HepG2 (cell line): Measurements from ENCODE around the gene RNF8.

Experiments used
- CAMTA2 ChIP-seq: sonication (generic); formaldehyde crosslinking; IDR thresholded peaks from 2 replicates; pipeline ENCODE4 v1.4.0; 2020; ENCODE audit warnings: mild to moderate bottlenecking, missing genetic modification reagents, borderline replicate concordance
- CHD2 ChIP-seq: IDR thresholded peaks from 2 replicates; pipeline ENCODE4 v1.6.1; 2011; ENCODE audit warnings: low read depth, low read length, improper control_type of control experiment
- CTCF ChIP-seq: sonication (generic); formaldehyde crosslinking; IDR thresholded peaks from 2 replicates; pipeline ENCODE4 v1.5.0; 2020; ENCODE audit warnings: mild to moderate bottlenecking, missing genetic modification reagents, moderate library complexity
- EP300 ChIP-seq, 3 experiments: sonication (generic) in 1 of 3; formaldehyde crosslinking in 1 of 3; IDR thresholded peaks; 2 replicates each; pipeline versions ENCODE4 v1.5.1 to v1.6.1; 2011 to 2020; ENCODE audit warnings: low read depth in 2 of 3, low read length in 2 of 3, borderline replicate concordance in 1 of 3, improper control_type of control experiment in 1 of 3, mild to moderate bottlenecking in 1 of 3, missing genetic modification reagents in 1 of 3, moderate library complexity in 1 of 3
- POLR2A ChIP-seq, 2 experiments: IDR thresholded peaks; 2 replicates each; pipeline ENCODE4 v1.6.1; 2011; ENCODE audit warnings: low read depth in 2 of 2, low read length in 2 of 2, mild to moderate bottlenecking in 1 of 2, moderate library complexity in 1 of 2; ENCODE audit not compliant: insufficient read depth in 1 of 2
- REST ChIP-seq, 2 experiments: IDR thresholded peaks; 2 replicates each; pipeline ENCODE4 v1.6.1; 2011 to 2012; ENCODE audit warnings: low read length in 2 of 2, borderline replicate concordance in 1 of 2, low read depth in 1 of 2, mild to moderate bottlenecking in 1 of 2, moderate library complexity in 1 of 2
- SP1 ChIP-seq, 2 experiments: fragments of 450-650 bp in 1 of 2; sonication (generic) in 1 of 2; formaldehyde crosslinking in 1 of 2; IDR thresholded peaks; 2 replicates each; pipeline versions ENCODE4 v1.4.0 to v1.6.1; 2016 to 2020; ENCODE audit warnings: missing genetic modification reagents in 1 of 2
- TBP ChIP-seq: sonication (generic); formaldehyde crosslinking; IDR thresholded peaks from 2 replicates; pipeline ENCODE4 v1.5.0; 2020; ENCODE audit warnings: missing genetic modification reagents
- TOPORS ChIP-seq: sonication (generic); formaldehyde crosslinking; IDR thresholded peaks from 2 replicates; pipeline ENCODE4 v1.8.0; 2023; ENCODE audit warnings: mild to moderate bottlenecking, missing genetic modification reagents
- ZFP36 ChIP-seq: fragments of 150-350 bp; IDR thresholded peaks from 2 replicates; pipeline ENCODE4 v1.6.1; 2018; ENCODE audit warnings: borderline replicate concordance, low read length, low read depth; ENCODE audit not compliant: partially characterized antibody
- TF ChIP-seq, protein P1 (sequence below): sonication (generic); formaldehyde crosslinking; IDR thresholded peaks from 2 replicates; pipeline ENCODE4 v1.8.0; 2022; ENCODE audit warnings: mild to moderate bottlenecking, missing genetic modification reagents; ENCODE audit not compliant: insufficient replicate concordance
- TF ChIP-seq, protein P2 (sequence below): sonication (generic); formaldehyde crosslinking; IDR thresholded peaks from 2 replicates; pipeline ENCODE4 v1.5.0; 2020; ENCODE audit warnings: mild to moderate bottlenecking, missing genetic modification reagents, borderline replicate concordance

DNA sequence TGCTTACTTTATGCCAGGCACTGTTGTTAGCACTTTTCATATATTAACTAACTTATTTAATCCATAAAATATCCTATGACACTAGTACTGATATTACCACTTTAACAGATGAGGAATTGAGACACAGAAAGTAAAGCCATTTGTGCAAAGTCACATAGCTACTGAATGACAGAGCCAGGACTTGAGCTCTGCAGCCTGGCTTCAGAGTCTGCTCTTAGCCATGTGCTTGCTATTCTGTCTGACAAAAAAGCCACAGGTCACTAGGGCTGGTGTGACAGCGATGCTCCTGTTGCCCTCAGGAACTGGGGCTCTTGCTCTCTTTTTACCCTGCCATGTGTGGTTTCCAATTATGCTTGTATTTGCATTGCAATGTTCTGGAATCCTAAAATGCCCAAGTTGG is 44.7 kb upstream of the RNF8 start:
- TF ChIP-seq CTCF (CRISPR knock-in tag) = no peak
- TF ChIP-seq EP300 (IDR thresholded peaks at IDR 0.05; ENCODE audit: low read depth in 2 of 2, low read length in 2 of 2) = no peak
- TF ChIP-seq EP300 (CRISPR knock-in tag; IDR thresholded peaks at IDR 0.05; ENCODE audit: borderline replicate concordance) = no peak
- TF ChIP-seq, protein P1, sequence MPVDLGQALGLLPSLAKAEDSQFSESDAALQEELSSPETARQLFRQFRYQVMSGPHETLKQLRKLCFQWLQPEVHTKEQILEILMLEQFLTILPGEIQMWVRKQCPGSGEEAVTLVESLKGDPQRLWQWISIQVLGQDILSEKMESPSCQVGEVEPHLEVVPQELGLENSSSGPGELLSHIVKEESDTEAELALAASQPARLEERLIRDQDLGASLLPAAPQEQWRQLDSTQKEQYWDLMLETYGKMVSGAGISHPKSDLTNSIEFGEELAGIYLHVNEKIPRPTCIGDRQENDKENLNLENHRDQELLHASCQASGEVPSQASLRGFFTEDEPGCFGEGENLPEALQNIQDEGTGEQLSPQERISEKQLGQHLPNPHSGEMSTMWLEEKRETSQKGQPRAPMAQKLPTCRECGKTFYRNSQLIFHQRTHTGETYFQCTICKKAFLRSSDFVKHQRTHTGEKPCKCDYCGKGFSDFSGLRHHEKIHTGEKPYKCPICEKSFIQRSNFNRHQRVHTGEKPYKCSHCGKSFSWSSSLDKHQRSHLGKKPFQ (CRISPR knock-in tag) = no peak
- no peak for TF ChIP-seq CHD2
- TF ChIP-seq POLR2A (IDR thresholded peaks at IDR 0.05; ENCODE audit: insufficient read depth in 1 of 2, low read depth in 2 of 2, low read length in 2 of 2) = no peak
- TF ChIP-seq REST (IDR thresholded peaks at IDR 0.05; ENCODE audit: borderline replicate concordance in 1 of 2, low read depth in 1 of 2, low read length in 2 of 2) = no peak
- TF ChIP-seq SP1 (IDR thresholded peaks at IDR 0.05) = no peak
- TF ChIP-seq SP1 (CRISPR knock-in tag; IDR thresholded peaks at IDR 0.05) = no peak
- TF ChIP-seq ZFP36 = no peak
- TF ChIP-seq, protein P2, sequence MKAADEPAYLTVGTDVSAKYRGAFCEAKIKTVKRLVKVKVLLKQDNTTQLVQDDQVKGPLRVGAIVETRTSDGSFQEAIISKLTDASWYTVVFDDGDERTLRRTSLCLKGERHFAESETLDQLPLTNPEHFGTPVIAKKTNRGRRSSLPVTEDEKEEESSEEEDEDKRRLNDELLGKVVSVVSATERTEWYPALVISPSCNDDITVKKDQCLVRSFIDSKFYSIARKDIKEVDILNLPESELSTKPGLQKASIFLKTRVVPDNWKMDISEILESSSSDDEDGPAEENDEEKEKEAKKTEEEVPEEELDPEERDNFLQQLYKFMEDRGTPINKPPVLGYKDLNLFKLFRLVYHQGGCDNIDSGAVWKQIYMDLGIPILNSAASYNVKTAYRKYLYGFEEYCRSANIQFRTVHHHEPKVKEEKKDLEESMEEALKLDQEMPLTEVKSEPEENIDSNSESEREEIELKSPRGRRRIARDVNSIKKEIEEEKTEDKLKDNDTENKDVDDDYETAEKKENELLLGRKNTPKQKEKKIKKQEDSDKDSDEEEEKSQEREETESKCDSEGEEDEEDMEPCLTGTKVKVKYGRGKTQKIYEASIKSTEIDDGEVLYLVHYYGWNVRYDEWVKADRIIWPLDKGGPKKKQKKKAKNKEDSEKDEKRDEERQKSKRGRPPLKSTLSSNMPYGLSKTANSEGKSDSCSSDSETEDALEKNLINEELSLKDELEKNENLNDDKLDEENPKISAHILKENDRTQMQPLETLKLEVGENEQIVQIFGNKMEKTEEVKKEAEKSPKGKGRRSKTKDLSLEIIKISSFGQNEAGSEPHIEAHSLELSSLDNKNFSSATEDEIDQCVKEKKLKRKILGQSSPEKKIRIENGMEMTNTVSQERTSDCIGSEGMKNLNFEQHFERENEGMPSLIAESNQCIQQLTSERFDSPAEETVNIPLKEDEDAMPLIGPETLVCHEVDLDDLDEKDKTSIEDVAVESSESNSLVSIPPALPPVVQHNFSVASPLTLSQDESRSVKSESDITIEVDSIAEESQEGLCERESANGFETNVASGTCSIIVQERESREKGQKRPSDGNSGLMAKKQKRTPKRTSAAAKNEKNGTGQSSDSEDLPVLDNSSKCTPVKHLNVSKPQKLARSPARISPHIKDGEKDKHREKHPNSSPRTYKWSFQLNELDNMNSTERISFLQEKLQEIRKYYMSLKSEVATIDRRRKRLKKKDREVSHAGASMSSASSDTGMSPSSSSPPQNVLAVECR (CRISPR knock-in tag) = no peak
- TF ChIP-seq TBP (CRISPR knock-in tag) = no peak
- no peak for TF ChIP-seq TOPORS (CRISPR knock-in tag)
- no peak for TF ChIP-seq CAMTA2 (CRISPR knock-in tag)
